IPS-20b (cell line): ENCODE measurements around the gene ZPBP.
"Not testable (repeated sequence)": the region's sequence is repeated elsewhere in the genome, so short reads cannot be mapped to it uniquely, and the experiment has no call there.

ENCODE experiments used
- H3K27ac ChIP-seq: one replicate; pipeline ENCODE4 v1.5.1; 2013; ENCODE audit warnings: low read length
- H3K27me3 ChIP-seq: 2 replicates; pipeline ENCODE4 v1.6.1; 2013; ENCODE audit warnings: mild to moderate bottlenecking, low read length, inconsistent platforms; ENCODE audit not compliant: insufficient read depth
- H3K36me3 ChIP-seq: 2 replicates; pipeline ENCODE4 v1.6.1; 2013; ENCODE audit warnings: low read depth, mild to moderate bottlenecking, inconsistent platforms, low read length, moderate library complexity; ENCODE audit not compliant: insufficient read depth
- H3K4me1 ChIP-seq: 2 replicates; pipeline ENCODE4 v1.6.1; 2013; ENCODE audit warnings: mild to moderate bottlenecking, control low read depth, inconsistent platforms, low read length, moderate library complexity; ENCODE audit not compliant: insufficient read depth
- H3K4me3 ChIP-seq: 2 replicates; pipeline ENCODE4 v1.5.1; 2013; ENCODE audit warnings: mild to moderate bottlenecking, low read length, inconsistent platforms
- H3K9ac ChIP-seq: 2 replicates; pipeline ENCODE4 v1.6.1; 2013; ENCODE audit warnings: low read depth, mild to moderate bottlenecking, inconsistent platforms, low read length, moderate library complexity
- H3K9me3 ChIP-seq: 2 replicates; pipeline ENCODE4 v1.6.1; 2013; ENCODE audit warnings: mild to moderate bottlenecking, low read depth, low read length, inconsistent platforms; ENCODE audit not compliant: insufficient read depth

The ZPBP gene

GRCh38 chr7:50095634-50096033 is 2.6 kb upstream of the ZPBP start:
- H3K4me3 ChIP-seq, result no peak overlapping the region
- no peaks in the 10 kb centered on the region for H3K9me3 ChIP-seq
- no peaks in the 10 kb centered on the region for H3K36me3 ChIP-seq
- no peak overlapping the region for H3K9ac ChIP-seq
- H3K4me1 ChIP-seq, result no peaks in the 10 kb centered on the region
- H3K27ac ChIP-seq, result no peak overlapping the region
- no peaks in the 10 kb centered on the region for H3K27me3 ChIP-seq

- no peak overlapping the region for H3K4me3 ChIP-seq
- no peaks in the 10 kb centered on the region for H3K4me1 ChIP-seq
- H3K36me3 ChIP-seq, result no peaks in the 10 kb centered on the region
- H3K27me3 ChIP-seq, result no peaks in the 10 kb centered on the region
- H3K27ac ChIP-seq, result no peak overlapping the region
- peaks cover 3% of the 10 kb centered on the region; the same call in 1 of the 2 replicates for H3K9me3 ChIP-seq
- no peak overlapping the region for H3K9ac ChIP-seq
Measured at GRCh38 chr7:50088463-50089129, 4.5 kb downstream of the ZPBP start.

- H3K27ac ChIP-seq, result no peak overlapping the region
- no peak overlapping the region for H3K4me3 ChIP-seq
- H3K9ac ChIP-seq, result no peak overlapping the region
- no peaks in the 10 kb centered on the region for H3K36me3 ChIP-seq
- no peaks in the 10 kb centered on the region for H3K4me1 ChIP-seq
- peaks cover 3% of the 10 kb centered on the region; the same call in 1 of the 2 replicates for H3K9me3 ChIP-seq
- no peaks in the 10 kb centered on the region for H3K27me3 ChIP-seq
Measured at GRCh38 chr7:50085344-50085743, 7.7 kb downstream of the ZPBP start.

GRCh38 chr7:50073093-50073492 is 20.0 kb downstream of the ZPBP start:
- Histone ChIP-seq H3K4me1 (peaks cover 7% of the 10 kb centered on the region; the same call in 1 of the 2 replicates), H3K4me3 (no peak overlapping the region), H3K9me3 (peaks cover 25% of the 10 kb centered on the region), H3K27me3 (no peaks in the 10 kb centered on the region), H3K9ac (no peak overlapping the region), H3K36me3 (peaks cover 6% of the 10 kb centered on the region; the same call in 1 of the 2 replicates), H3K27ac (no peak overlapping the region)

- peaks cover 37% of the 10 kb centered on the region for H3K9me3 ChIP-seq
- H3K27ac ChIP-seq, result no peak overlapping the region
- peaks cover 7% of the 10 kb centered on the region; the same call in 1 of the 2 replicates for H3K4me1 ChIP-seq
- H3K4me3 ChIP-seq, result peak overlapping the region; percentile 50
- no peaks in the 10 kb centered on the region for H3K27me3 ChIP-seq
- H3K9ac ChIP-seq, result no peak overlapping the region
- H3K36me3 ChIP-seq, result peaks cover 6% of the 10 kb centered on the region; the same call in 1 of the 2 replicates
Measured at GRCh38 chr7:50069613-50070012, 23.4 kb downstream of the ZPBP start.

- Histone ChIP-seq H3K4me3 (peak overlapping the region; percentile 50), H3K27me3 (no peaks in the 10 kb centered on the region), H3K4me1 (peaks cover 7% of the 10 kb centered on the region; the same call in 1 of the 2 replicates), H3K27ac (no peak overlapping the region), H3K9me3 (peaks cover 43% of the 10 kb centered on the region), H3K36me3 (peaks cover 6% of the 10 kb centered on the region; the same call in 1 of the 2 replicates), H3K9ac (peak overlapping the region; percentile 45)
Measured at GRCh38 chr7:50068850-50069551, 24.0 kb downstream of the ZPBP start.

GRCh38 chr7:50068026-50068425 is 25.0 kb downstream of the ZPBP start:
- Histone ChIP-seq H3K4me3 (no peak overlapping the region), H3K4me1 (peaks cover 7% of the 10 kb centered on the region; the same call in 1 of the 2 replicates), H3K27ac (no peak overlapping the region), H3K27me3 (no peaks in the 10 kb centered on the region), H3K36me3 (peaks cover 6% of the 10 kb centered on the region; the same call in 1 of the 2 replicates), H3K9ac (peak overlapping the region; percentile 45; the same call in 1 of the 2 replicates), H3K9me3 (peaks cover 44% of the 10 kb centered on the region)

GRCh38 chr7:50062951-50063350 is 30.1 kb downstream of the ZPBP start:
- Histone ChIP-seq H3K4me1 (no peaks in the 10 kb centered on the region), H3K9me3 (peaks cover 23% of the 10 kb centered on the region), H3K27me3 (no peaks in the 10 kb centered on the region), H3K9ac (no peak overlapping the region), H3K36me3 (no peaks in the 10 kb centered on the region), H3K27ac (no peak overlapping the region), H3K4me3 (no peak overlapping the region)

- no peaks in the 10 kb centered on the region for H3K27me3 ChIP-seq
- H3K9me3 ChIP-seq, result no peaks in the 10 kb centered on the region
- no peak overlapping the region for H3K4me3 ChIP-seq
- H3K27ac ChIP-seq, result no peak overlapping the region
- H3K36me3 ChIP-seq, result no peaks in the 10 kb centered on the region
- no peak overlapping the region for H3K9ac ChIP-seq
- no peaks in the 10 kb centered on the region for H3K4me1 ChIP-seq
Measured at GRCh38 chr7:50056131-50056530, 36.9 kb downstream of the ZPBP start.

GRCh38 chr7:50047716-50048115 is 45.3 kb downstream of the ZPBP start:
- Histone ChIP-seq H3K27me3 (no peaks in the 10 kb centered on the region), H3K27ac (no peak overlapping the region), H3K9ac (no peak overlapping the region), H3K4me3 (no peak overlapping the region), H3K4me1 (no peaks in the 10 kb centered on the region), H3K36me3 (no peaks in the 10 kb centered on the region), H3K9me3 (0 out of 2 replicates have a peak, but pooled peaks cover 4% of the 10 kb centered on the region)

GRCh38 chr7:50041165-50041564 is 51.9 kb downstream of the ZPBP start:
- not testable (repeated sequence) for H3K27me3 ChIP-seq, H3K9ac ChIP-seq, H3K4me3 ChIP-seq, H3K27ac ChIP-seq, H3K4me1 ChIP-seq, H3K36me3 ChIP-seq, H3K9me3 ChIP-seq

- Histone ChIP-seq H3K27ac (no peak overlapping the region), H3K36me3 (no peaks in the 10 kb centered on the region), H3K4me3 (no peak overlapping the region), H3K4me1 (no peaks in the 10 kb centered on the region), H3K27me3 (no peaks in the 10 kb centered on the region), H3K9me3 (no peaks in the 10 kb centered on the region), H3K9ac (no peak overlapping the region)
Measured at GRCh38 chr7:50037086-50037485, 56.0 kb downstream of the ZPBP start.
